ENCODE data around the gene CD72. TPM values are rescaled to one million over a fixed set of nuclear protein-coding genes. Genes with fewer than 3 reads are reported as not detected.

Gene CD72
- total RNA-seq, 1 experiment from 2014 or later = 0.95 TPM

GRCh38 chr9:35563791-35564197, 54.4 kb downstream of the CD72 start:
- no peak for DNase-seq
- H3K4me3 Mint-ChIP-seq (ENCODE audit: unreplicated experiment) = no peak overlapping the region

GRCh38 chr9:35562895-35563780, 55.1 kb downstream of the CD72 start:
- H3K9me3 Mint-ChIP-seq (ENCODE audit: unreplicated experiment) = no peaks in the 10 kb centered on the region
- ChIA-PET POLR2A (no interaction called here), CTCF (no interaction called here)
- Histone ChIP-seq H3K4me3 (ENCODE audit: low read depth, low read length) (no peak overlapping the region), H3K36me3 (ENCODE audit: control insufficient read depth, insufficient read depth, low read length) (no peaks in the 10 kb centered on the region; the same call in 1 of the 2 replicates), H3K27me3 (replicated peaks; ENCODE audit: control insufficient read depth, insufficient read depth, low read length) (no peaks in the 10 kb centered on the region), H3K9me3 (no peaks in the 10 kb centered on the region), H3K4me1 (no peaks in the 10 kb centered on the region)
- intact Hi-C loops (cut with micrococcal nuclease; ENCODE audit: unreplicated experiment) = loop anchor here (5.0 kb wide), 1 partner anchor 39 kb away; no protein-coding TSS in a partner anchor
- BruUV-seq (replicated peaks) = no TSS peak
- DNase-seq = no peak
- H3K4me1 Mint-ChIP-seq (ENCODE audit: low read depth, unreplicated experiment) = no peaks in the 10 kb centered on the region
- peaks cover 35% of the 10 kb centered on the region for H3K36me3 Mint-ChIP-seq (ENCODE audit: insufficient read depth, unreplicated experiment)
- no peak overlapping the region for H3K4me3 Mint-ChIP-seq (ENCODE audit: unreplicated experiment)
- no peaks in the 10 kb centered on the region for H3K27me3 Mint-ChIP-seq (ENCODE audit: insufficient read depth, unreplicated experiment)
- peak overlapping the region; percentile 58 for H3K27ac Mint-ChIP-seq (ENCODE audit: unreplicated experiment)
- TF ChIP-seq CTCF (IDR thresholded peaks at IDR 0.05; ENCODE audit: insufficient read depth in 1 of 2, low read depth in 1 of 2, low read length in 1 of 2, severe bottlenecking in 1 of 2, unreplicated experiment in 1 of 2) = no peak

More at GRCh38 chr9:35563791-35564197, 54.4 kb downstream of the CD72 start:
- Histone ChIP-seq H3K4me3 (ENCODE audit: low read depth, low read length) (no peak overlapping the region), H3K4me1 (no peaks in the 10 kb centered on the region), H3K9me3 (no peaks in the 10 kb centered on the region), H3K36me3 (ENCODE audit: control insufficient read depth, insufficient read depth, low read length) (no peaks in the 10 kb centered on the region; the same call in 1 of the 2 replicates), H3K27me3 (replicated peaks; ENCODE audit: control insufficient read depth, insufficient read depth, low read length) (no peaks in the 10 kb centered on the region)
- TF ChIP-seq CTCF (IDR thresholded peaks at IDR 0.05; ENCODE audit: insufficient read depth in 1 of 2, low read depth in 1 of 2, low read length in 1 of 2, severe bottlenecking in 1 of 2, unreplicated experiment in 1 of 2) = no peak
- Mint-ChIP-seq H3K4me1 (ENCODE audit: low read depth, unreplicated experiment) (no peaks in the 10 kb centered on the region), H3K9me3 (ENCODE audit: unreplicated experiment) (no peaks in the 10 kb centered on the region), H3K27me3 (ENCODE audit: insufficient read depth, unreplicated experiment) (no peaks in the 10 kb centered on the region), H3K27ac (ENCODE audit: unreplicated experiment) (peak overlapping the region; percentile 58), H3K36me3 (ENCODE audit: insufficient read depth, unreplicated experiment) (peaks cover 35% of the 10 kb centered on the region)
- ChIA-PET CTCF (no interaction called here), POLR2A (no interaction called here)
- intact Hi-C loops (cut with micrococcal nuclease; ENCODE audit: unreplicated experiment) = loop anchor here (5.0 kb wide), 1 partner anchor 39 kb away; no protein-coding TSS in a partner anchor
- BruUV-seq (replicated peaks) = no TSS peak

GRCh38 chr9:35561468-35562261, 56.5 kb downstream of the CD72 start:
- no peaks in the 10 kb centered on the region for H3K4me1 Mint-ChIP-seq (ENCODE audit: low read depth, unreplicated experiment)
- H3K9me3 ChIP-seq = no peaks in the 10 kb centered on the region
- H3K4me3 ChIP-seq (ENCODE audit: low read depth, low read length) = no peak overlapping the region
- ChIA-PET POLR2A (interaction anchor here (0.6 kb wide), 1 partner anchor 59 kb away, joined by 5 read pairs; no protein-coding TSS in a partner anchor), CTCF (no interaction called here)
- BruUV-seq (replicated peaks) = no TSS peak
- no peaks in the 10 kb centered on the region for H3K4me1 ChIP-seq
- no peak for DNase-seq
- H3K36me3 Mint-ChIP-seq (ENCODE audit: insufficient read depth, unreplicated experiment) = peaks cover 35% of the 10 kb centered on the region
- H3K4me3 Mint-ChIP-seq (ENCODE audit: unreplicated experiment) = no peak overlapping the region
- H3K36me3 ChIP-seq (ENCODE audit: control insufficient read depth, insufficient read depth, low read length) = no peaks in the 10 kb centered on the region; the same call in 1 of the 2 replicates
- H3K27ac Mint-ChIP-seq (ENCODE audit: unreplicated experiment) = no peak overlapping the region
- no peaks in the 10 kb centered on the region for H3K9me3 Mint-ChIP-seq (ENCODE audit: unreplicated experiment)
- H3K27me3 Mint-ChIP-seq (ENCODE audit: insufficient read depth, unreplicated experiment) = no peaks in the 10 kb centered on the region
- no peak for TF ChIP-seq CTCF (IDR thresholded peaks at IDR 0.05; ENCODE audit: insufficient read depth in 1 of 2, low read depth in 1 of 2, low read length in 1 of 2, severe bottlenecking in 1 of 2, unreplicated experiment in 1 of 2)
- no peaks in the 10 kb centered on the region for H3K27me3 ChIP-seq (replicated peaks; ENCODE audit: control insufficient read depth, insufficient read depth, low read length)
- intact Hi-C loops (cut with micrococcal nuclease; ENCODE audit: unreplicated experiment) = loop anchor here (5.0 kb wide), 1 partner anchor 41 kb away; no protein-coding TSS in a partner anchor

Data from Caco-2 (cell line).